HepG2 (cell line): Measurements from ENCODE around the gene SLX9. TPM values are rescaled to one million over a fixed set of nuclear protein-coding genes. Genes with fewer than 3 reads are reported as not detected.

Experiments
- BRF2 ChIP-seq: sonication (generic); formaldehyde crosslinking; IDR thresholded peaks from 2 replicates; pipeline ENCODE4 v1.8.1; 2022; ENCODE audit warnings: mild to moderate bottlenecking, missing genetic modification reagents
- IRX3 ChIP-seq: sonication (generic); formaldehyde crosslinking; IDR thresholded peaks from 2 replicates; pipeline ENCODE4 v1.8.1; 2023; ENCODE audit warnings: mild to moderate bottlenecking, low read depth, missing genetic modification reagents, borderline replicate concordance
- PBX2 ChIP-seq: IDR thresholded peaks from 2 replicates; pipeline ENCODE4 v1.6.1; 2016; ENCODE audit warnings: control low read depth
- RARA ChIP-seq: IDR thresholded peaks from 2 replicates; pipeline ENCODE4 v1.6.1; 2016; ENCODE audit warnings: missing genetic modification reagents, missing compliant biosample characterization
- STAT6 ChIP-seq: sonication (generic); formaldehyde crosslinking; IDR thresholded peaks from 2 replicates; pipeline ENCODE4 v1.4.0; 2020; ENCODE audit warnings: missing genetic modification reagents, mild to moderate bottlenecking, borderline replicate concordance
- ZNF296 ChIP-seq: sonication (generic); formaldehyde crosslinking; conservative IDR thresholded peaks from 2 replicates; pipeline ENCODE4 v1.5.0; 2020; ENCODE audit warnings: mild to moderate bottlenecking, missing genetic modification reagents
- ZNF775 ChIP-seq: sonication (generic); formaldehyde crosslinking; IDR thresholded peaks from 2 replicates; pipeline ENCODE4 v1.4.0; 2020; ENCODE audit warnings: missing genetic modification reagents, mild to moderate bottlenecking, moderate library complexity, borderline replicate concordance
- polyA plus RNA-seq, 8 experiments: library from polyadenylated mRNA; depleted of rRNA in 3 of 8; stranded (reverse) in 7 of 8; unstranded in 1 of 8; fragments of >200 nt; fragmentation: Illumina TruSeq in 4 of 8; extraction: Trizol in 4 of 8; gene quantifications; 2 replicates each; pipeline versions ENCODE4 v1.2.1 to v1.2.3, GENCODE V29; 2011 to 2016; ENCODE audit warnings: low read depth in 4 of 8, missing spikeins in 1 of 8, mixed read lengths in 1 of 8; ENCODE audit not compliant: insufficient read depth in 1 of 8
- total RNA-seq, 5 experiments: library from RNA; depleted of rRNA; stranded (reverse); fragments of >200 nt; fragmentation: Illumina TruSeq; extraction: Trizol; gene quantifications; 2 replicates each; pipeline ENCODE4 v1.2.3, GENCODE V29; 2016; ENCODE audit warnings: low read depth in 1 of 5
- TF ChIP-seq, protein P1 (sequence below): sonication (generic); formaldehyde crosslinking; IDR thresholded peaks from 2 replicates; pipeline ENCODE4 v1.4.0; 2020; ENCODE audit warnings: missing genetic modification reagents
- TF ChIP-seq, protein P2 (sequence below): sonication (generic); formaldehyde crosslinking; IDR thresholded peaks from 2 replicates; pipeline ENCODE4 v1.4.0; 2020; ENCODE audit warnings: mild to moderate bottlenecking, missing genetic modification reagents
- TF ChIP-seq, protein P3 (sequence below): sonication (generic); formaldehyde crosslinking; IDR thresholded peaks from 2 replicates; pipeline ENCODE4 v1.4.0; 2020; ENCODE audit warnings: missing genetic modification reagents, borderline replicate concordance
- TF ChIP-seq, protein P4 (sequence below): sonication (generic); formaldehyde crosslinking; IDR thresholded peaks from 2 replicates; pipeline ENCODE4 v1.5.1; 2020; ENCODE audit warnings: missing genetic modification reagents, mild to moderate bottlenecking, borderline replicate concordance
- TF ChIP-seq, protein P5 (sequence below): IDR thresholded peaks from 2 replicates; pipeline ENCODE4 v1.6.1; 2016; ENCODE audit warnings: missing genetic modification reagents, missing compliant biosample characterization

SLX9 gene
- total and polyA plus RNA-seq, 2 of the 13 experiments (the other 11 are each of a cell fraction or from before 2014, with no cell fraction given): 21.0 to 47.1 TPM

DNA sequence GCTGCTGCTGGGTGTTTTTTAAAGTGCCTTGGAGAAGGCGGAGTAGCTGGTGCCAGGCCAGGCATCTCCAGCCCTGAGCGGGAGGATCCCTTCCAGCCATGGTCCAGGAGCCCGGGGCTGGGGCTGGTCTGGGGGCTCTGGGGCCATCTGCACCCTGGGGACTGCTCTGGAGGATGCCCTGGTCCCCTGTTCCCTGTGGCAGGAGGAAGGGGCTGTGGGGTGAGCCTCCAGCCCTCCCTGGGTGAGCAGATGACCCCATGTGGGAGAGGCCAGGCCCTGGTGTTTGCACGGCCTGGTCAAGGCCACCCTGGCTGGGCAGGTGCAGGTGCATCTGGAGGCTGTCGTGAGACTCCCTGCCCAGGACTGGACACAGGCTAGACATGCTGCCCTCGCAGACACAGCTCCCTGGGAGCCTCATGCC is 56.7 kb downstream of the SLX9 start (continued):
- TF ChIP-seq STAT6 (CRISPR knock-in tag) (no peak), ZNF775 (no peak), BRF2 (CRISPR knock-in tag) (no peak), ZNF296 (CRISPR knock-in tag) (no peak), PBX2 (CRISPR knock-in tag) (no peak), IRX3 (CRISPR knock-in tag) (no peak), RARA (CRISPR knock-in tag) (peak; percentile 96)
- TF ChIP-seq, protein P1, sequence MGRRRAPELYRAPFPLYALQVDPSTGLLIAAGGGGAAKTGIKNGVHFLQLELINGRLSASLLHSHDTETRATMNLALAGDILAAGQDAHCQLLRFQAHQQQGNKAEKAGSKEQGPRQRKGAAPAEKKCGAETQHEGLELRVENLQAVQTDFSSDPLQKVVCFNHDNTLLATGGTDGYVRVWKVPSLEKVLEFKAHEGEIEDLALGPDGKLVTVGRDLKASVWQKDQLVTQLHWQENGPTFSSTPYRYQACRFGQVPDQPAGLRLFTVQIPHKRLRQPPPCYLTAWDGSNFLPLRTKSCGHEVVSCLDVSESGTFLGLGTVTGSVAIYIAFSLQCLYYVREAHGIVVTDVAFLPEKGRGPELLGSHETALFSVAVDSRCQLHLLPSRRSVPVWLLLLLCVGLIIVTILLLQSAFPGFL: no peak
- TF ChIP-seq, protein P2, sequence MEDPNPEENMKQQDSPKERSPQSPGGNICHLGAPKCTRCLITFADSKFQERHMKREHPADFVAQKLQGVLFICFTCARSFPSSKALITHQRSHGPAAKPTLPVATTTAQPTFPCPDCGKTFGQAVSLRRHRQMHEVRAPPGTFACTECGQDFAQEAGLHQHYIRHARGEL (CRISPR knock-in tag): no peak
- TF ChIP-seq, protein P3, sequence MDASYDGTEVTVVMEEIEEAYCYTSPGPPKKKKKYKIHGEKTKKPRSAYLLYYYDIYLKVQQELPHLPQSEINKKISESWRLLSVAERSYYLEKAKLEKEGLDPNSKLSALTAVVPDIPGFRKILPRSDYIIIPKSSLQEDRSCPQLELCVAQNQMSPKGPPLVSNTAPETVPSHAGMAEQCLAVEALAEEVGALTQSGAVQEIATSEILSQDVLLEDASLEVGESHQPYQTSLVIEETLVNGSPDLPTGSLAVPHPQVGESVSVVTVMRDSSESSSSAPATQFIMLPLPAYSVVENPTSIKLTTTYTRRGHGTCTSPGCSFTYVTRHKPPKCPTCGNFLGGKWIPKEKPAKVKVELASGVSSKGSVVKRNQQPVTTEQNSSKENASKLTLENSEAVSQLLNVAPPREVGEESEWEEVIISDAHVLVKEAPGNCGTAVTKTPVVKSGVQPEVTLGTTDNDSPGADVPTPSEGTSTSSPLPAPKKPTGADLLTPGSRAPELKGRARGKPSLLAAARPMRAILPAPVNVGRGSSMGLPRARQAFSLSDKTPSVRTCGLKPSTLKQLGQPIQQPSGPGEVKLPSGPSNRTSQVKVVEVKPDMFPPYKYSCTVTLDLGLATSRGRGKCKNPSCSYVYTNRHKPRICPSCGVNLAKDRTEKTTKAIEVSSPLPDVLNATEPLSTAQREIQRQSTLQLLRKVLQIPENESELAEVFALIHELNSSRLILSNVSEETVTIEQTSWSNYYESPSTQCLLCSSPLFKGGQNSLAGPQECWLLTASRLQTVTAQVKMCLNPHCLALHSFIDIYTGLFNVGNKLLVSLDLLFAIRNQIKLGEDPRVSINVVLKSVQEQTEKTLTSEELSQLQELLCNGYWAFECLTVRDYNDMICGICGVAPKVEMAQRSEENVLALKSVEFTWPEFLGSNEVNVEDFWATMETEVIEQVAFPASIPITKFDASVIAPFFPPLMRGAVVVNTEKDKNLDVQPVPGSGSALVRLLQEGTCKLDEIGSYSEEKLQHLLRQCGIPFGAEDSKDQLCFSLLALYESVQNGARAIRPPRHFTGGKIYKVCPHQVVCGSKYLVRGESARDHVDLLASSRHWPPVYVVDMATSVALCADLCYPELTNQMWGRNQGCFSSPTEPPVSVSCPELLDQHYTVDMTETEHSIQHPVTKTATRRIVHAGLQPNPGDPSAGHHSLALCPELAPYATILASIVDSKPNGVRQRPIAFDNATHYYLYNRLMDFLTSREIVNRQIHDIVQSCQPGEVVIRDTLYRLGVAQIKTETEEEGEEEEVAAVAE (CRISPR knock-in tag): no peak
- TF ChIP-seq, protein P4, sequence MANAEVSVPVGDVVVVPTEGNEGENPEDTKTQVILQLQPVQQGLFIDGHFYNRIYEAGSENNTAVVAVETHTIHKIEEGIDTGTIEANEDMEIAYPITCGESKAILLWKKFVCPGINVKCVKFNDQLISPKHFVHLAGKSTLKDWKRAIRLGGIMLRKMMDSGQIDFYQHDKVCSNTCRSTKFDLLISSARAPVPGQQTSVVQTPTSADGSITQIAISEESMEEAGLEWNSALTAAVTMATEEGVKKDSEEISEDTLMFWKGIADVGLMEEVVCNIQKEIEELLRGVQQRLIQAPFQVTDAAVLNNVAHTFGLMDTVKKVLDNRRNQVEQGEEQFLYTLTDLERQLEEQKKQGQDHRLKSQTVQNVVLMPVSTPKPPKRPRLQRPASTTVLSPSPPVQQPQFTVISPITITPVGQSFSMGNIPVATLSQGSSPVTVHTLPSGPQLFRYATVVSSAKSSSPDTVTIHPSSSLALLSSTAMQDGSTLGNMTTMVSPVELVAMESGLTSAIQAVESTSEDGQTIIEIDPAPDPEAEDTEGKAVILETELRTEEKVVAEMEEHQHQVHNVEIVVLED: no peak
- TF ChIP-seq, protein P5, sequence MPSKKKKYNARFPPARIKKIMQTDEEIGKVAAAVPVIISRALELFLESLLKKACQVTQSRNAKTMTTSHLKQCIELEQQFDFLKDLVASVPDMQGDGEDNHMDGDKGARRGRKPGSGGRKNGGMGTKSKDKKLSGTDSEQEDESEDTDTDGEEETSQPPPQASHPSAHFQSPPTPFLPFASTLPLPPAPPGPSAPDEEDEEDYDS: no peak
